B cell (primary cell): Measurements from ENCODE around the gene SMIM41. TPM values are rescaled to one million over a fixed set of nuclear protein-coding genes. Genes with fewer than 3 reads are reported as not detected.

ENCODE experiments used
- ATAC-seq: fragments of 200-7000 bp; cut with Tn5 transposase; one replicate; pipeline ENCODE4 v1.10.0; 2021; ENCODE audit warnings: low read depth, mild to moderate bottlenecking, moderate number of reproducible peaks, moderate library complexity
- CTCF ChIA-PET: fragments of 350-600 bp; sonication (Branson Sonifier 250); formaldehyde crosslinking; loops from one replicate; lab custom pipeline; 2021; ENCODE audit warnings: antibody characterized with exemption, inconsistent platforms; lab: Charles Lee
- POLR2A ChIA-PET: fragments of 350-600 bp; sonication (Branson Sonifier 250); formaldehyde crosslinking; loops from one replicate; lab custom pipeline; 2021; ENCODE audit warnings: antibody characterized with exemption; lab: Charles Lee
- DNase-seq: peaks from one replicate; pipeline ENCODE4 v3.0.0; 2013
- H2AFZ ChIP-seq: 2 replicates; pipeline ENCODE4 v1.6.1; 2012; ENCODE audit warnings: mild to moderate bottlenecking, low read depth, low read length; ENCODE audit not compliant: insufficient read depth, poor library complexity, severe bottlenecking
- H3K27ac ChIP-seq, 2 donors: 1 replicate in 1 of 2; 2 replicates in 1 of 2; pipeline ENCODE4 v1.5.1; 2012 to 2013; ENCODE audit warnings: low read length in 2 of 2, mild to moderate bottlenecking in 2 of 2, moderate library complexity in 1 of 2
- H3K27me3 ChIP-seq, 4 experiments: fragments of 200-600 bp in 1 of 4; sonication (generic) in 1 of 4; replicated peaks in 1 of 4; 1 replicate in 2 of 4; 2 replicates in 2 of 4; pipeline versions ENCODE4 v1.6.1 to v1.7.0; 2013 to 2016; ENCODE audit warnings: low read length in 3 of 4, mild to moderate bottlenecking in 2 of 4, mixed read lengths in 1 of 4, moderate library complexity in 1 of 4; ENCODE audit not compliant: insufficient read depth in 4 of 4, control insufficient read depth in 3 of 4; ENCODE audit errors: control extremely low read depth in 1 of 4
- H3K36me3 ChIP-seq, 2 experiments: replicated peaks in 1 of 2; 1 replicate in 1 of 2; 2 replicates in 1 of 2; pipeline versions ENCODE4 v1.6.1 to v1.7.1; 2013; ENCODE audit warnings: low read length in 1 of 2; ENCODE audit not compliant: insufficient read depth in 2 of 2, control insufficient read depth in 1 of 2; ENCODE audit errors: control extremely low read depth in 1 of 2, extremely low read depth in 1 of 2
- H3K4me1 ChIP-seq, 2 donors: fragments of 200-600 bp in 1 of 2; sonication (generic) in 1 of 2; 1 replicate in 1 of 2; 2 replicates in 1 of 2; pipeline versions ENCODE4 v1.5.1 to v1.6.1; 2013 to 2017; ENCODE audit warnings: low read length in 2 of 2; ENCODE audit not compliant: control insufficient read depth in 2 of 2, insufficient read depth in 2 of 2
- H3K4me2 ChIP-seq: replicated peaks from 2 replicates; pipeline ENCODE3; 2012; ENCODE audit warnings: mild to moderate bottlenecking, low read depth, low read length; ENCODE audit not compliant: poor library complexity, severe bottlenecking
- H3K4me3 ChIP-seq, 5 experiments: fragments of 200-600 bp in 1 of 5; sonication (generic) in 1 of 5; 1 replicate in 3 of 5; 2 replicates in 2 of 5; pipeline versions ENCODE4 v1.5.1 to v1.7.0; 2011 to 2016; ENCODE audit warnings: low read length in 4 of 5, mild to moderate bottlenecking in 4 of 5, low read depth in 2 of 5, control low read depth in 1 of 5, moderate library complexity in 1 of 5; ENCODE audit not compliant: insufficient read depth in 1 of 5; ENCODE audit errors: control extremely low read depth in 1 of 5, extremely low read depth in 1 of 5
- H3K79me2 ChIP-seq: fragments of 200-600 bp; sonication (generic); one replicate; pipeline ENCODE4 v1.6.0; 2016; ENCODE audit warnings: low read length; ENCODE audit not compliant: control insufficient read depth, insufficient read depth
- H3K9ac ChIP-seq: fragments of 200-600 bp; sonication (generic); 2 replicates; pipeline ENCODE4 v1.6.1; 2017; ENCODE audit warnings: mild to moderate bottlenecking, low read length, moderate library complexity
- H3K9me3 ChIP-seq, 3 donors: one replicate each; pipeline versions ENCODE4 v1.6.1 to v1.7.1; 2013; ENCODE audit warnings: low read length in 2 of 3; ENCODE audit not compliant: control insufficient read depth in 2 of 3, insufficient read depth in 1 of 3; ENCODE audit errors: control extremely low read depth in 1 of 3
- H4K20me1 ChIP-seq: 2 replicates; pipeline ENCODE4 v1.6.0; 2012; ENCODE audit warnings: mild to moderate bottlenecking, low read length; ENCODE audit not compliant: insufficient read depth, control insufficient read depth, poor library complexity, severe bottlenecking
- H3K27ac Mint-ChIP-seq: one replicate; pipeline ENCODE4 v1.8.0; 2021; ENCODE audit warnings: mixed read lengths
- H3K27me3 Mint-ChIP-seq: one replicate; pipeline ENCODE4 v1.8.0; 2021; ENCODE audit warnings: mixed read lengths
- H3K4me1 Mint-ChIP-seq: one replicate; pipeline ENCODE4 v1.8.0; 2021; ENCODE audit warnings: mixed read lengths
- H3K4me3 Mint-ChIP-seq: one replicate; pipeline ENCODE4 v1.8.0; 2021; ENCODE audit warnings: mixed read lengths
- H3K9me3 Mint-ChIP-seq: one replicate; pipeline ENCODE4 v1.8.0; 2022; ENCODE audit warnings: mixed read lengths; ENCODE audit not compliant: insufficient read depth
- CTCF ChIP-seq: fragments of 200-600 bp; IDR thresholded peaks from one replicate; pipeline ENCODE4 v1.8.0; 2022; ENCODE audit warnings: antibody characterized with exemption, mild to moderate bottlenecking
- EZH2 ChIP-seq: IDR thresholded peaks from 2 replicates; pipeline ENCODE4 v1.6.1; 2012; ENCODE audit warnings: borderline replicate concordance, low read depth, mild to moderate bottlenecking, moderate library complexity, low read length; ENCODE audit not compliant: insufficient read depth, poor library complexity, severe bottlenecking
- WGBS: methylation state at CpG from one replicate; pipeline ENCODE4 v1.1.5; 2013; ENCODE audit warnings: missing lambda C conversion rate; ENCODE audit not compliant: insufficient coverage; 5-methylcytosine and 5-hydroxymethylcytosine counted together
- intact Hi-C: fragments of 100-400 bp; cut with micrococcal nuclease; formaldehyde crosslinking; loops from one replicate; pipeline ENCODE4 v1.10.0; 2022
- polyA plus RNA-seq: library from polyadenylated mRNA; depleted of rRNA; stranded (reverse); fragments of >200 nt; gene quantifications from 2 replicates; pipeline ENCODE4 v1.2.3, GENCODE V29; 2012
- total RNA-seq, 2 donors: library from RNA; stranded (reverse); fragments of 120-200 nt in 1 of 2; gene quantifications; 1 replicate in 1 of 2; 2 replicates in 1 of 2; pipeline versions ENCODE4 v1.2.3 to v1.2.4, GENCODE V29; 2013 to 2022

SMIM41 gene
- total and polyA plus RNA-seq, 2 donors (not counting 1 experiment from before 2014, with no cell fraction given) = 0.12 TPM; not detected in 1

GRCh38 chr12:52081263-52081733 lies 1.8 kb downstream of the SMIM41 start:
- Mint-ChIP-seq H3K4me3 (peak overlapping the region; percentile 68), H3K27me3 (no peaks in the 10 kb centered on the region), H3K27ac (peak overlapping the region; percentile 81), H3K4me1 (peaks cover 33% of the 10 kb centered on the region), H3K9me3 (no peaks in the 10 kb centered on the region)
- Histone ChIP-seq H3K9me3 (no peaks in the 10 kb centered on the region), H3K9ac (peak overlapping the region; percentile 36), H3K4me1 (peaks cover 32 to 36% of the 10 kb centered on the region in 2 donors), H2AFZ (peak overlapping the region; percentile 20), H3K4me2 (peak overlapping the region; percentile 74), H3K27me3 (no peaks in the 10 kb centered on the region), H3K27ac (peak overlapping the region; percentile 57 to 62), H3K79me2 (no peaks in the 10 kb centered on the region), H3K4me3 (peak overlapping the region in 2 of 5 experiments; percentile 8 to 22), H3K36me3 (peaks cover 0 to 29% of the 10 kb centered on the region in 2 experiments), H4K20me1 (no peaks in the 10 kb centered on the region)
- WGBS = 0% methylated on average over 4 of the region's 9 CpGs
- TF ChIP-seq EZH2 (no peak), CTCF (peak; percentile 11)
- ChIA-PET CTCF (interaction anchor here (0.6 to 34.6 kb wide), 12 partner anchors 10 to 908 kb away, joined by 3 to 1315 read pairs (median 10); partner anchors contain the start of genes ATG101, NR4A1 and TAMALIN), POLR2A (interaction anchor here (0.8 to 3.1 kb wide), 8 partner anchors 11 to 75 kb away, joined by 4 to 14 read pairs (median 6); partner anchors contain the start of genes ATG101, NR4A1 and TAMALIN)
- intact Hi-C loops = loop anchor here (1.0 to 2.0 kb wide), 3 partner anchors 30 to 75 kb away; partner anchors contain the start of genes NR4A1 and TAMALIN
- peak; percentile 95 for ATAC-seq
- peak; percentile 91 for DNase-seq
